Suprapubic skin (tissue), 4 donors: ENCODE results near the gene PDZRN3. TPM values are rescaled to one million over a fixed set of nuclear protein-coding genes. Genes with fewer than 3 reads are reported as not detected.

Source experiments
- DNase-seq, 2 donors: peaks; one replicate each; pipeline ENCODE4 v3.0.0-alpha.2; 2019; ENCODE audit warnings: low spot score in 2 of 2
- H3K27ac ChIP-seq: fragments of 200-600 bp; sonication (generic); one replicate; pipeline ENCODE4 v1.5.1; 2019
- H3K27me3 ChIP-seq: fragments of 200-600 bp; sonication (generic); one replicate; pipeline ENCODE4 v1.5.1; 2019
- H3K36me3 ChIP-seq: fragments of 200-600 bp; sonication (generic); one replicate; pipeline ENCODE4 v1.5.1; 2019
- H3K4me1 ChIP-seq: fragments of 200-600 bp; sonication (generic); one replicate; pipeline ENCODE4 v1.5.1; 2019
- H3K4me3 ChIP-seq: fragments of 200-600 bp; sonication (generic); one replicate; pipeline ENCODE4 v1.5.1; 2019; ENCODE audit warnings: mild to moderate bottlenecking
- H3K9me3 ChIP-seq: fragments of 200-600 bp; sonication (generic); one replicate; pipeline ENCODE4 v1.5.1; 2019
- CTCF ChIP-seq, 2 donors: fragments of 200-600 bp in 1 of 2; fragments of 450-650 bp in 1 of 2; sonication (generic) in 1 of 2; IDR thresholded peaks; one replicate each; pipeline ENCODE4 v1.5.1; 2016 to 2019; ENCODE audit warnings: antibody characterized with exemption in 2 of 2, mild to moderate bottlenecking in 1 of 2, moderate library complexity in 1 of 2
- EP300 ChIP-seq: sonication (generic); formaldehyde crosslinking; IDR thresholded peaks from one replicate; pipeline ENCODE4 v1.6.1; 2017; ENCODE audit warnings: antibody characterized with exemption
- POLR2A ChIP-seq, 2 donors: fragments of 450-650 bp; IDR thresholded peaks; one replicate each; pipeline ENCODE4 v1.6.1; 2017; ENCODE audit warnings: antibody characterized with exemption in 2 of 2, mild to moderate bottlenecking in 2 of 2, moderate library complexity in 2 of 2
- POLR2AphosphoS5 ChIP-seq, 3 donors: sonication (generic); formaldehyde crosslinking; IDR thresholded peaks; one replicate each; pipeline ENCODE4 v1.6.1; 2017; ENCODE audit warnings: antibody characterized with exemption in 3 of 3
- WGBS: methylation state at CpG from one replicate; pipeline ENCODE4 v1.1.5; 2018; 5-methylcytosine and 5-hydroxymethylcytosine counted together
- total RNA-seq, 4 donors: library from RNA; depleted of rRNA; stranded (reverse); fragments of >200 nt; gene quantifications; one replicate each; pipeline ENCODE4 v1.1.0, GENCODE V29; 2016

Gene PDZRN3
- total RNA-seq, 4 donors from 2014 or later = 9.2 to 33.3 (median 13.7) TPM

GRCh38 chr3:73380735-73381532 lies 243.8 kb downstream of the PDZRN3 start:
- H3K27ac ChIP-seq = no peak overlapping the region
- H3K4me1 ChIP-seq = no peaks in the 10 kb centered on the region
- H3K4me3 ChIP-seq = no peak overlapping the region
- H3K9me3 ChIP-seq = no peaks in the 10 kb centered on the region
- no peak for DNase-seq
- H3K36me3 ChIP-seq = peaks cover 25% of the 10 kb centered on the region
- no peak for TF ChIP-seq EP300
- TF ChIP-seq POLR2AphosphoS5 (IDR thresholded peaks at IDR 0.05) = no peak
- TF ChIP-seq POLR2A (IDR thresholded peaks at IDR 0.05) = no peak
- TF ChIP-seq CTCF (IDR thresholded peaks at IDR 0.05) = no peak
- 81% methylated on average over 15 of the region's 15 CpGs for WGBS
- H3K27me3 ChIP-seq = no peaks in the 10 kb centered on the region

- Histone ChIP-seq H3K36me3 (peaks cover 13% of the 10 kb centered on the region), H3K4me1 (no peaks in the 10 kb centered on the region), H3K9me3 (no peaks in the 10 kb centered on the region), H3K4me3 (no peak overlapping the region), H3K27ac (no peak overlapping the region), H3K27me3 (no peaks in the 10 kb centered on the region)
- no peak for DNase-seq
- no peak for TF ChIP-seq EP300
- 68% methylated on average over 2 of the region's 2 CpGs for WGBS
These were observed 245.3 kb downstream of the PDZRN3 start for GRCh38 chr3:73379465-73379864.

DNA sequence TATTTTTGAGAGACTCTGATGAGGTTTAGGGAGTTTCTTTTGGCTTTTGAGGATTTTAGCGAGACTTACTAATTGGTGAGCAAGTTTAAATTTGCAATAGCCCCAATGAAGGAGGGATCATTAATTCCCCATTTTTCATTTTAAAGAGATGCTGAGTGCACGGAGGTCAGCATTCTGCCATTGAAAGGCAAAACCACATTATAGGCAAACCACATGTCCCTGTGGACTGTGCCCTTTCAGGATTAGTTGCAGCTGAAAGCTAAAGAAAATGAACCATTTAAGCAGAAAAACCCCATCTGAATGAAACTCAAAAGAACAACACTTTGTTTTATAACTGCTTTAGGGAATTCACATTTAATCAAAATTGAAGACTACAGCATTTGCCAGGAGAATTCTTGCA lies 246.5 kb downstream of the PDZRN3 start:
- H3K4me3 ChIP-seq = no peak overlapping the region
- H3K9me3 ChIP-seq = no peaks in the 10 kb centered on the region
- H3K36me3 ChIP-seq = peaks cover under 1% of the 10 kb centered on the region
- H3K27ac ChIP-seq = no peak overlapping the region
- 56% methylated on average over 2 of the region's 2 CpGs for WGBS
- DNase-seq = no peak
- no peak for TF ChIP-seq POLR2AphosphoS5 (IDR thresholded peaks at IDR 0.05)
- no peak for TF ChIP-seq CTCF (IDR thresholded peaks at IDR 0.05)
- no peak for TF ChIP-seq POLR2A (IDR thresholded peaks at IDR 0.05)
- TF ChIP-seq EP300 = no peak
- no peaks in the 10 kb centered on the region for H3K27me3 ChIP-seq
- no peaks in the 10 kb centered on the region for H3K4me1 ChIP-seq

DNA sequence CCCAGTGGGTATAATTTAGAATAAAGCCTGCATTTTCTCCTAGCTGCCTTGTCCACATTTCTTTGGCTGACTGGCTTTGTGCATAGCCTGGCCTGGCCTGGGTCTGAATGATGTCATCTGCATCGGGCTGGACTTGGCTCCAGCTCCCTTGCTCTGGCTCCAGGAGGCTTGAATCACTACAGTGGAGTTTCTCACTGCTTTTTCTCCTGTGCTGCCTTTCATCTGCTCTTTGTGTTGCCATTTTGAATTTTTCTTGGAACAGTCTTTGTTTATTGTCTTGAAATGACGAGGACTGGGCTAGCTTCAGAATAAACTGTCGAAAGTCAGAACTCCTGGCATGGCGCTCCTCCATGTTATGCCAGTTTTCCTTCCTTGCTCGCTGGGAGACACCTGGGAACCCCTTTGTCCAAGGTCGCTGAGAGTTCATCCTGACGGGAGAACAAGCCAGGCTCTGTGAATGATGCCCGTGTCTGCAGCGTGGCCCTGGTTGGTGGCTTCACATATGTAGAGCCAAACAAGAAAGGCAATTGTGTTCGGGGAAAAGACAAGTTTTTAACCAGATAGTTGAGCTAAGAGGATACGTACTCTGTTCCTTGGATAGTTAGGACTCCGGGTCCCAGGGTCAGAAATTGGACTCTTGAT lies 258.9 kb downstream of the PDZRN3 start:
- peak in 1 of 2 donors; percentile 67 for DNase-seq
- Histone ChIP-seq H3K36me3 (no peaks in the 10 kb centered on the region), H3K4me3 (no peak overlapping the region), H3K27me3 (no peaks in the 10 kb centered on the region), H3K9me3 (peaks cover 3% of the 10 kb centered on the region), H3K4me1 (peaks cover 6% of the 10 kb centered on the region), H3K27ac (no peak overlapping the region)
- TF ChIP-seq EP300 = no peak
- TF ChIP-seq POLR2A (IDR thresholded peaks at IDR 0.05) = no peak
- TF ChIP-seq POLR2AphosphoS5 (IDR thresholded peaks at IDR 0.05) = no peak
- no peak for TF ChIP-seq CTCF (IDR thresholded peaks at IDR 0.05)
- WGBS = 76% methylated on average over 12 of the region's 12 CpGs

DNA sequence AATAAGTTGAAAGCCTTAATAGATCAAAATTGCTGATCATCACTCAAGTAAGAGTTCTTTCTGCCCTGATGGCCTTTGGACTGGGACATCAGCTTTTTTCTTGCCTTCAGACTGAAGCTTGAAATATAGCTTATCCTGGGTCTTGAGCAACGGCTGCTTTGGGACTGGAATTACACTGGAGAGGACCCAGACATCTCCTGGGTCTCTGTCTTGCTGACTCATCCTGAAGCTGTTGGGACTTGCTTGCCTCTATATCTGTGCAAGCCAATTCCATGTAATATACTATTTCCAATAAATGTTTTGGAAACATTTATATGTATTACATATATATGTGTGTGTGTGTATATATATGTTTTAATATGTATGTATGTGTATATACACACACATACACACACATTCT lies 260.2 kb downstream of the PDZRN3 start:
- DNase-seq = no peak
- Histone ChIP-seq H3K27ac (no peak overlapping the region), H3K4me1 (peaks cover 6% of the 10 kb centered on the region), H3K9me3 (peaks cover 3% of the 10 kb centered on the region), H3K36me3 (no peaks in the 10 kb centered on the region), H3K4me3 (no peak overlapping the region), H3K27me3 (no peaks in the 10 kb centered on the region)
- TF ChIP-seq EP300 (no peak), POLR2A (IDR thresholded peaks at IDR 0.05) (no peak), CTCF (IDR thresholded peaks at IDR 0.05) (no peak), POLR2AphosphoS5 (IDR thresholded peaks at IDR 0.05) (no peak)
- 36% methylated on average over 1 of the region's 1 CpG for WGBS
